ENCODE results near the gene EHD4.

EHD4 gene

GRCh38 chr15:41939986-41940385 lies 32.4 kb downstream of the EHD4 start:
- no peak overlapping the region for H3K4me3 ChIP-seq (ENCODE audit: low read depth, low read length)

GRCh38 chr15:41937568-41937923 lies 34.8 kb downstream of the EHD4 start:
- H3K4me3 ChIP-seq (ENCODE audit: low read depth, low read length): no peak overlapping the region

- H3K4me3 ChIP-seq (ENCODE audit: low read depth, low read length): no peak overlapping the region
Observed at GRCh38 chr15:41936649-41937567, 35.4 kb downstream of the EHD4 start.

GRCh38 chr15:41936155-41936554 lies 36.2 kb downstream of the EHD4 start:
- no peak overlapping the region for H3K4me3 ChIP-seq (ENCODE audit: low read depth, low read length)

GRCh38 chr15:41935566-41936020 lies 36.8 kb downstream of the EHD4 start:
- H3K4me3 ChIP-seq (ENCODE audit: low read depth, low read length): no peak overlapping the region

GRCh38 chr15:41934843-41935242 lies 37.5 kb downstream of the EHD4 start:
- H3K4me3 ChIP-seq (ENCODE audit: low read depth, low read length): no peak overlapping the region

GRCh38 chr15:41933771-41934170 lies 38.6 kb downstream of the EHD4 start:
- no peak overlapping the region for H3K4me3 ChIP-seq (ENCODE audit: low read depth, low read length)

GRCh38 chr15:41933326-41933725 lies 39.0 kb downstream of the EHD4 start:
- H3K4me3 ChIP-seq (ENCODE audit: low read depth, low read length): no peak overlapping the region

GRCh38 chr15:41932511-41933289 lies 39.7 kb downstream of the EHD4 start:
- no peak overlapping the region for H3K4me3 ChIP-seq (ENCODE audit: low read depth, low read length)

GRCh38 chr15:41932101-41932500 lies 40.3 kb downstream of the EHD4 start:
- H3K4me3 ChIP-seq (ENCODE audit: low read depth, low read length): no peak overlapping the region

- H3K4me3 ChIP-seq (ENCODE audit: low read depth, low read length): no peak overlapping the region
Observed at GRCh38 chr15:41930867-41931222, 41.5 kb downstream of the EHD4 start.

GRCh38 chr15:41930221-41930866 lies 42.0 kb downstream of the EHD4 start:
- no peak overlapping the region for H3K4me3 ChIP-seq (ENCODE audit: low read depth, low read length)

GRCh38 chr15:41928637-41929620 lies 43.4 kb downstream of the EHD4 start:
- H3K4me3 ChIP-seq (ENCODE audit: low read depth, low read length): no peak overlapping the region

- no peak overlapping the region for H3K4me3 ChIP-seq (ENCODE audit: low read depth, low read length)
Observed at GRCh38 chr15:41928100-41928499, 44.3 kb downstream of the EHD4 start.

- H3K4me3 ChIP-seq (ENCODE audit: low read depth, low read length): no peak overlapping the region
Observed at GRCh38 chr15:41927536-41927935, 44.8 kb downstream of the EHD4 start.

GRCh38 chr15:41926185-41927056 lies 45.9 kb downstream of the EHD4 start:
- no peak overlapping the region for H3K4me3 ChIP-seq (ENCODE audit: low read depth, low read length)

- no peak overlapping the region for H3K4me3 ChIP-seq (ENCODE audit: low read depth, low read length)
Observed at GRCh38 chr15:41925086-41925608, 47.2 kb downstream of the EHD4 start.

GRCh38 chr15:41923401-41923997 lies 48.9 kb downstream of the EHD4 start:
- H3K4me3 ChIP-seq (ENCODE audit: low read depth, low read length): no peak overlapping the region

- H3K4me3 ChIP-seq (ENCODE audit: low read depth, low read length): no peak overlapping the region
Observed at GRCh38 chr15:41922353-41922752, 50.0 kb downstream of the EHD4 start.

Measured in iPS-11a (cell line).